ACC112 (cell line): ENCODE measurements around the gene RPAP2.

Experiments used
- H2AFZ ChIP-seq: fragments of 200-600 bp; sonication (generic); one replicate; pipeline ENCODE4 v1.6.0; 2017; ENCODE audit warnings: antibody characterized with exemption, low read length; ENCODE audit not compliant: unreplicated experiment
- H3K27ac ChIP-seq: fragments of 200-600 bp; sonication (generic); 2 replicates; pipeline ENCODE4 v1.5.1; 2014; ENCODE audit warnings: low read depth, mild to moderate bottlenecking, antibody characterized with exemption, low read length, moderate library complexity
- H3K27me3 ChIP-seq: fragments of 200-600 bp; sonication (generic); 2 replicates; pipeline ENCODE4 v1.6.1; 2014; ENCODE audit warnings: mild to moderate bottlenecking, antibody characterized with exemption, low read length, moderate library complexity, mixed read lengths; ENCODE audit not compliant: insufficient read depth
- H3K36me3 ChIP-seq: fragments of 200-600 bp; sonication (generic); 2 replicates; pipeline ENCODE4 v1.6.1; 2016; ENCODE audit warnings: mild to moderate bottlenecking, antibody characterized with exemption, low read length, moderate library complexity, mixed read lengths; ENCODE audit not compliant: insufficient read depth
- H3K4me1 ChIP-seq: fragments of 200-600 bp; sonication (generic); one replicate; pipeline ENCODE4 v1.6.1; 2016; ENCODE audit warnings: low read length, mixed read lengths; ENCODE audit not compliant: insufficient read depth, unreplicated experiment, control insufficient read depth
- H3K4me3 ChIP-seq: fragments of 200-600 bp; sonication (generic); 2 replicates; pipeline ENCODE4 v1.5.1; 2014; ENCODE audit warnings: mild to moderate bottlenecking, low read depth, low read length
- H3K79me2 ChIP-seq: fragments of 200-600 bp; sonication (generic); one replicate; pipeline ENCODE4 v1.6.0; 2016; ENCODE audit warnings: low read length; ENCODE audit not compliant: control insufficient read depth, unreplicated experiment, insufficient read depth

RPAP2 gene

GRCh38 chr1:92291372-92291999 is 7.4 kb upstream of the RPAP2 start:
- H3K4me3 ChIP-seq: no peak overlapping the region
- H3K27ac ChIP-seq: no peak overlapping the region
- H3K27me3 ChIP-seq: no peaks in the 10 kb centered on the region
- H3K36me3 ChIP-seq: peaks cover 19% of the 10 kb centered on the region
- H3K4me1 ChIP-seq: no peaks in the 10 kb centered on the region
- H3K79me2 ChIP-seq: no peaks in the 10 kb centered on the region
- no peak overlapping the region for H2AFZ ChIP-seq

DNA sequence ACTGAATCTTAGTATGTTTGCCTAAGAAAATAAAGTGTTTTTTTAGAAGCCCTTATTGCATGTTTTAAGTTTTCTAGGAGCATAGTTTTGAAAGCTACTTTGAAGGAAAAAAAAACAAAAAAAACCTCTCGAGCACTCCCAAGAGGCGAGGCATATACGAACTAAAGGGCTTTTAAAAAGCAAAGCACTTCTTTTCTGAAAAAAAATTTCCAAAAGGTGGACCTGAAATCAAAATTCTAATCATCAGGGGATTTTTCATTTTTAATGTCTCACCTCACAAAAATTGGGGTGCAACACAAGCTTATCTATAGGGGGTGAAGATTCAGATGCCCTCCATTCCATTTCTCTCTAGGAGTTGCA is 666 bp upstream of the RPAP2 start:
- Histone ChIP-seq H3K36me3 (0 out of 2 replicates have a peak, but pooled peaks cover 14% of the 10 kb centered on the region), H2AFZ (peak overlapping the region; percentile 96), H3K4me3 (peak overlapping the region; percentile 88), H3K27ac (peak overlapping the region; percentile 72), H3K4me1 (peaks cover 16% of the 10 kb centered on the region), H3K27me3 (no peaks in the 10 kb centered on the region), H3K79me2 (peaks cover 29% of the 10 kb centered on the region)

DNA sequence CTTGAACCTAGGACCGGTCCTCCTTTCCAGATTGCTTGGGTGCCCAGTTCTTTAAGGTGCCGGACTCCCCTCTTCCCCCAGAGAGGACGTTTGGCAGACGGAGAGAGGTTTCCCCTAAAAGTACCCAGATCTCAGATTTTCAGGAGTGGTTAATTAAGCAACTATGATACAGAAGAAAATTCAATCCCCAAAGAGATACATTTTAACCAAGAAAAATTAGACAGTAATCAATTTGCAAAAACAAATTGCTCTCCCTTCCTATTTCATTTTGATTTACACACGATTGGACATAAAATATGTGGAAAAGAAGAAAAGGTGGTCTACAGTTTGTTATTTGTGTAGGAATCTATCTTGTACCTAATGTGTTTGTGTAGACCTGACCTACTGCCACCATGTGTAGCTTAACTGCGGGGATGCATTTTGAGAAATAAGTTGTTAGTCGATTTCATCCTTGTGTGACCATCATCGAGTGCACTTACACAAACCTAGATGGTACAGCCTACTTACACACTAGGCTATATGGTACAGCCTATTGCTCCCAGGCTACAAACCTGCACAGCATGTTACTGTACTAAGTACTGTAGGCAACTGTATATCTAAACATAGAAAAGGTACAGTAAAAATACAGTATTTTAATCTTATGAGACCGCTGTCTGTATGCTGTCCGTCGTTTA is 755 bp downstream of the RPAP2 start:
- 0 out of 2 replicates have a peak, but pooled peaks cover 16% of the 10 kb centered on the region for H3K36me3 ChIP-seq
- no peak overlapping the region for H3K27ac ChIP-seq
- no peaks in the 10 kb centered on the region for H3K27me3 ChIP-seq
- H3K4me3 ChIP-seq: peak overlapping the region; percentile 88
- H3K79me2 ChIP-seq: peaks cover 29% of the 10 kb centered on the region
- peaks cover 16% of the 10 kb centered on the region for H3K4me1 ChIP-seq
- H2AFZ ChIP-seq: peak overlapping the region; percentile 96

DNA sequence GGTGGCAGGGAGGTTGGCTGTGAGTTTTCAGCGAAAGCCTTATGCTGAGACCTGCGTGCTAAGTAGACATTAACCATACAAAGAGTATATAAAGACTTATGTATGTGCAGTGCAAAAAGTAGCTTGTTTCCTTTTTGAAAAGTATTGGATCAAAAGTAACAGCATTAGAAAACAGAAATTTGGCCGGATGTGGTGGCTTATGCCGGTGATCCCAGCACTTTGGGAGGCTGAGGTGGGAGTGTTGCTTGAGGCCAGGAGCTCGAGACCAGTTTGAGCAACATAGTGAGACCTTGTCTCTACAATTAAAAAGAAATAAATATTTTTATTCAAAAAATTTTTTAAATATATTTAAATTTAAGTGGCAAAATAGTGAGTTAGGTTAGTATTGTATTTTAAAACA is 2.2 kb downstream of the RPAP2 start:
- Histone ChIP-seq H3K4me1 (peaks cover 16% of the 10 kb centered on the region), H3K79me2 (peaks cover 29% of the 10 kb centered on the region), H3K27me3 (no peaks in the 10 kb centered on the region), H3K36me3 (peaks cover 22% of the 10 kb centered on the region), H2AFZ (no peak overlapping the region), H3K4me3 (no peak overlapping the region), H3K27ac (no peak overlapping the region)

DNA sequence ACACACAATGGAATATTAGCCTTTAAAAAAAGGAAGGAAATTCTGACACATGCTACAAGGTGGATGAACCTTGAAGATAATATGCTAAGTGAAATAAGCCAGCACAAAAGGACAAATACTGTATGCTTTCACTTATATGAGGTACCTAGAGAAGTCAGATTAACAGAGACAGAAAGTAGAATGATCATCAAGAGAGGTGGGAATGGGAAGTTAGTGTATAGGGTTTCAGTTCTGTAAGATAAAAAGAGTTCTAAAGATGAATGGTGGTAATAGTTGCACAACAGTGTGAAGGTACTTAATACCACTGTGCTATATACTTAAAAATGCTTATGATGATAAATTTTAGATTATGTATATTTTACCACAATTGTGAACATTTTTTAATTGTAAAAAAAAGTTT is 7.2 kb downstream of the RPAP2 start:
- no peak overlapping the region for H2AFZ ChIP-seq
- peaks cover 19% of the 10 kb centered on the region for H3K36me3 ChIP-seq
- peaks cover 4% of the 10 kb centered on the region for H3K4me1 ChIP-seq
- H3K4me3 ChIP-seq: no peak overlapping the region
- peaks cover 3% of the 10 kb centered on the region for H3K79me2 ChIP-seq
- H3K27me3 ChIP-seq: no peaks in the 10 kb centered on the region
- H3K27ac ChIP-seq: no peak overlapping the region

DNA sequence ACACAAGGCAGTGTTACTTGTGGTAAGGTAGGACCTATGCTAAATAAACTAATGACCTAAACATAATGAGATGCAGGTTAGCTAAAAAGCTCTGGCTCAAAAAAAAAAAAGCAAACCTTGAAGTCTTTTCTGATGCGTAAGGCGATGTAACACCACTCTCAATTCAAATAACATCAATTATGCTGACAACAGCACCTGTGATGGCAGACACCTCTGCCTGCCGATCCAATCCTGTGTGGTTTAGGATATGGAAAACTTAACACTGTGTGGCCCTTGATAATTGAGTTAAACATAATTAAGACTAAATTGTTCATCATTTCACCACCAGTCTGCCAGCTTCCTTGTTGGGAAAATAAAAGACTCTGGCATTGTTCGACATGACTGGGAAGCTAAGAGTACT is 9.1 kb downstream of the RPAP2 start:
- Histone ChIP-seq H3K36me3 (peaks cover 18% of the 10 kb centered on the region), H3K27ac (no peak overlapping the region), H3K4me3 (no peak overlapping the region), H3K79me2 (no peaks in the 10 kb centered on the region), H2AFZ (no peak overlapping the region), H3K27me3 (no peaks in the 10 kb centered on the region), H3K4me1 (no peaks in the 10 kb centered on the region)

DNA sequence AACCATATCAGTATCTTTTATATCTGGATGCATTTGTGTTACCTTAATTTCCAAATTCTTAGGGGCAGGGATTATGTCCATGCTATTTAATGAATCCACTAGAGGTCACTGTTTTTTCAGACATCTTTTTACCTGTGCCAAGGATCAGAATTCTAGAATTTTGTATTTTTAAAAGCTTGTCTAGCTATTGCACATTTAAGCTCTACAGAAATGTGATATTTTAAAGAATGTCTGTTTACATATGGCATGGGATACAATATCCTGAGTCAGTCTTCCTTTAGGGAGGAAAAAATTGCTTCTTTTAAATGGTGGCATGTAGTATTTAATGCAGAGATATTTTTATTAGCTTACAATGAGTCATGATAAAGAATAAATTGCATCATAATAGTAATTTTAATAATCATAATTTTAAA is 11.3 kb downstream of the RPAP2 start:
- no peaks in the 10 kb centered on the region for H3K4me1 ChIP-seq
- H3K4me3 ChIP-seq: no peak overlapping the region
- no peak overlapping the region for H3K27ac ChIP-seq
- no peaks in the 10 kb centered on the region for H3K79me2 ChIP-seq
- peaks cover 13% of the 10 kb centered on the region for H3K36me3 ChIP-seq
- no peaks in the 10 kb centered on the region for H3K27me3 ChIP-seq
- H2AFZ ChIP-seq: no peak overlapping the region

- H3K27me3 ChIP-seq: no peaks in the 10 kb centered on the region
- H3K36me3 ChIP-seq: peaks cover 7% of the 10 kb centered on the region; the same call in 1 of the 2 replicates
- H3K4me3 ChIP-seq: no peak overlapping the region
- no peaks in the 10 kb centered on the region for H3K79me2 ChIP-seq
- no peaks in the 10 kb centered on the region for H3K4me1 ChIP-seq
- H3K27ac ChIP-seq: no peak overlapping the region
- no peak overlapping the region for H2AFZ ChIP-seq
Observed at GRCh38 chr1:92314024-92314423, 15.2 kb downstream of the RPAP2 start.

GRCh38 chr1:92315766-92316599 is 17.1 kb downstream of the RPAP2 start:
- H3K79me2 ChIP-seq: no peaks in the 10 kb centered on the region
- H3K27me3 ChIP-seq: no peaks in the 10 kb centered on the region
- peaks cover 10% of the 10 kb centered on the region for H3K36me3 ChIP-seq
- no peak overlapping the region for H2AFZ ChIP-seq
- no peak overlapping the region for H3K4me3 ChIP-seq
- H3K27ac ChIP-seq: no peak overlapping the region
- no peaks in the 10 kb centered on the region for H3K4me1 ChIP-seq

- Histone ChIP-seq H3K27ac (no peak overlapping the region), H3K4me3 (no peak overlapping the region), H2AFZ (no peak overlapping the region), H3K79me2 (no peaks in the 10 kb centered on the region), H3K27me3 (no peaks in the 10 kb centered on the region), H3K4me1 (no peaks in the 10 kb centered on the region), H3K36me3 (peaks cover 10% of the 10 kb centered on the region)
Observed at GRCh38 chr1:92317836-92318493, 19.1 kb downstream of the RPAP2 start.
